Amygdala (tissue), 56 donors: ENCODE measurements around the gene UTY.
A peak's percentile ranks its signal among the peaks of the same experiment; 100 is the strongest.

Experiments used
- DNase-seq, 56 donors: peaks; one replicate each; lab custom pipeline; 2025; lab: John Stamatoyannopoulos, UW

UTY gene

DNA sequence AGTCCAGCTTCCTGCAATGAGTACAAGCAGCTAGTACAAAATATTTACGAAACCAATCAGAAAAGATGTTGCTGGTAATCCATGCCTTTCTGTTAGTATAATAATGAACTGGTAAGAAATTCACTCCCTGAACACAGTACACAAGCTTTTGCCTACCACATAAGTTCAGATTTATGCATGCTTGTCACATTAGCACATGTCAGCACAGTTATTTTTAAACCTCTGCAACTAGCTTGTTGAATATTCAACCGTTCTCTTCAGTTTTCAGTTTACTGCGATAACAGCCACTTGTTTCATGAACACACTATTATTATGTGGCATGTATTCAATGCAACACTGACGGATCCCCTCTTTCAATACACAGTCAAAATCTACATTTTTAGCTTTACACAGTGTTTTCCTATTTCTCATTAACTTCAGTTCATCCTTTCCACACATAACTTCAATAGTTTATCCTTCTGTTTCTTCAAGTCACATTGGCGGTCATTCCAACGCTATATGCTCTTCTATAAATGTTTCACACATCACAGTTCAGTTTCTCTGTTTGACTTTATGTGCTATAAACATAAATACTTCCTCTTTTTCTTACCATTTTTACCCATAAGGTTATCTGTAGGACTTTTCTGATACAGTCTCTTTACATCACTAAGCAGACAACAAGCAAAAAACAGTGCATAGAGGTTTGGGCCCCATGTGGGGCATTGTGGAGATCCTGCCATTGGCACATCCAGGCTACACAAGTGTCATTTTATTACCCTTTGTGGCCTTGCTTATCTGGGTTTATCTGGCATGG, 62.8 kb downstream of the UTY start:
- peak in 1 of 56 donors; percentile 0 for DNase-seq

DNA sequence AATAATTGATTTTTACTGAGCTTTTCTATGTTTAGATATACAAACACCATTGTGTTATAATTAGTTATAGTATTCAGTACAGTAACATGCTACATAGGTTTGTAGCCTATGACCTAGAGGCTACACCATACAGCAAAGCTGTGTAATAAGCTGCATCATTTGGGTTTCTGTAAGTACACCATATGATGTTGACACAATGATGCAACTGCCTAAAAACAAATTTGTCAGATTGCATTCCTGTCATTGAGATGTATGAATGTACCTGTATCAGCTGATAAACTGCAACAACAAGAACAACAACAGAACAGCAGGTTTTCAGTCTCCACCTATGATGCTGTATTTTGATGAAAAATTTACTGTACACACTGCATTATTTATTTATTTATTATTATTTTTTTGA, 64.3 kb downstream of the UTY start:
- no peak for DNase-seq

DNA sequence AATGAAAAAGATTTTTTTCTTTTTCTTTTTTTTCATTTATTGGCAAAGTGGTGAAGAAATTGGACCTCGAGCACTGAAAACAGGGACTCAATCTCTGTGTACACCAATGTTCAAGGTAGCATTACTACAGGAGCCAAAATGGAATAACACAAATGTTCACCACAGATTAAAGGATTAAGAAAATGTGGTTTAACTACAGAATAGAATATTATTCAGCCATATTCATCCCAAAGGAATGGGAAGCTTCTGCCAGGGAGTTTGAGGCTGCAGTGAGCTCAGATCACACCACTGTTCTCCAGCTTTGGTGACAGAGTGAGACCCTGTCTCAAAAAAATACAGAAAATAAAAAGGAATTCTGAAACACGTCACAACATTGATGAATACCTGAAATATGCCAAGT, 81.0 kb downstream of the UTY start:
- no peak for DNase-seq

DNA sequence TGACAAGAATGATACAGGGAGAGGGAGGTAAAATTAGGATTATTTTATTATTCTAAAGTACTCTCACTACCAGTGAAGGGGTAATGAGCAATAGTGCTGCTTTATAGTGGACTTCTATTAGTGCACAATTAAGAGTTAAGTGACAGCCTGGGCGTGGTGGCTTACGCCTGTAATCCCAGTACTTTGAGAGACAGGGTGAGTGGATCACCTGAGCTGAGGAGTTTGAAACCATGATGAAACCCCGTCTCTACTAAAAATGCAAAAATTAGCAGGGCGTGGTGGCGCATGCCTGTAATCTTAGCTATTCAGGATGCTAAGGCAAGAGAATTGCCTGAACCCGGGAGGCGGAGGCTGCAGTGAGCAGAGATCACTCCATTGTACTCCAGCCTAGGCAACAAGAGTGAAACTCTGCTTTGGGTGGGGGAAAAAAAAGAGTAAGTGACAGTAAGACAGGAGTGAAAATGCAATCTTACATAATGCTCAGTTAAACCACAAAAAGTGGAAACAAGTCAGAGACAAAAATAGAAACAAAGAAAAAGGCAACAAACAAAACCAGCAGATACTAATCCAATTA, 98.6 kb downstream of the UTY start:
- DNase-seq, result no peak

DNA sequence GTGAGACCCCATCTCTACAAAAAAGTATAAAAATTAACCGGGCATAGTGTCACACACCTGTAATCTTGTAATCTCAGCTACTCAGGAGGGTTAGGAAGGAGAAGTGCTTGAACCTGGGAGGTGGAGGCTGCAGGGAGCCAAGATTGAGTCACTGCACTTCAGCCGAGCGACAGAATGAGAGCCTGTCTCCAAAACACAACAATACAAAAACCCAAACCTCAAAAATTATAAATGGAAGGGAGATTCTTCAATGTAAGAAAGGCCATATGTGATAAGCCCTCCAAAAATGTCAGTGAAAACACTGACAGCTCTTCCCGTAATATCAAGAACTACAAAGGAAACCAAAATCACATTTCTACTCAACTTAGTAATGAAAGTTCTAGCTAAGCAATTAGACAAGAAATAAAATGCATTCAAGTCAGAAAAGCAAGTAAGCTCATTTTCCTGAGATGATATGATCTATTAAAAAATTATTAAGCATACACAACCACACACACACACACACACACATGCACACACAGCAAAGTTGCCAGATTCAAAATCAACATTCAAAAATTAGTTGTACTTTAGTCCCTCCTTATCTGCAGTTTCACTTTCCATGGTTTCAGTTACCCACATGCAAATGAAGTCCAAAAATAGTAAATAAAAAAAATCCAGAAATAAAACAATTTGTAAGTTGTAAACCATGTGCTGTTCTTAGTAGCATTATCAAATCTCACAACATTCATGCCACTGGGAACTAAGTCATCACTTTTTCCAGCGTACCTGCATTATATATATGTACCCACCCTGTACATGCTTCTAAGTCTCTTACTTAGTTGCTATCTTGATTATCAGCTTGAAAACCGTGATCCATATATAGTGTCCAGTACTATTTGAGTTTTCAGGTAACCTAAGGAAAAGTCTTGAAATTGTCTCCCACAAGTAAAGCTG, 108.7 kb downstream of the UTY start:
- DNase-seq, result no peak

DNA sequence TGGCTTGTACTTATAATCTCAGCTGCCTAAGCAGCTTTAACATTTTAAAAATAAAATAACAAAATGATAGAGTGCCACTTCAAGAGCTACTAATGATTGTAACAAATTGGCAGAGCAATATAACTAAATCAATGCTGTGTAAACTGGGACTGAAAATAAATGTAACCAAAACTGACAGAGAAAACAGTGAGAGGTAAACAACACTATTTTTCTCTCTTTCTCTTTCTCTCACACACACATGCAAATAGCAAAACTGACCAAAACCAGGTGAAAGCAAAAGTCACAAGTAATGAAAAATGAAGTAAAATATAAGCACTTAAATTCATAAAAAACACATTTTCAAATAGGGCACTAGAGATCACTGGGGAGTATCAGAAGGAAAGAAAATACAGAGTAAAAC, 109.6 kb downstream of the UTY start:
- no peak for DNase-seq

DNA sequence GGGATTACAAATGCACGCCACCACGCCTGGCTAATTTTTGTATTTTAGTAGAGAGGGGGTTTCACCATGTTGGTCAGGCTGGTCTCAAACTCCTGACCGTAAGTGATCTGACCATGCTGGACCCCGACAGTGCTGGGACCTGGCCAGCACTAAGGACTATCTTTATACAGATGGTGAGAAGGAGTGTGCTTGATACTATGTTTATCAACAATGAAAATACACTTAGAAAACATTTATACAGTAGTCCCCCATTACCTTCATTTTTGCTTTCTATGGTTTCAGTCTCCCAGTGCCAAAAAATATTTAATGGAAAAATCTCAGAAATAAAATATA, 111.4 kb downstream of the UTY start:
- DNase-seq, result no peak

DNA sequence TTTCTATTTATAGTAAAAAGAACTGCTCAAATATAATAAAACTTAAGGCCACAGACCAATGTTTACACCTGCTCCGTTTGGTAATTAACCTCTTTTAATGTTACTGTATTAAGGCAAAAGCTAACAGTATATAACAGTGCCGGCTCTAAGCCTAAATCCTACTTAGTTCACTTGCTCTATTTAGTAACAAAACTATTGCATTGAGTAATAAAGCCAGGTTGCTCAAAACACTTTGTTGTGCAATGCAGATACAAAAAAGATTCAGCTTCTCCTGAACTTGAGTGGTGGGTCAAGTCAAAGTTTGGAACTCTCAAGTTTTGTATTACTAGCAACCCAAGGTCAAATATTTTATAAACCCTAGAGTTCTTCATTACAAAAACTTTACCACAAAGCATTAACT, 116.2 kb downstream of the UTY start:
- no peak for DNase-seq

DNA sequence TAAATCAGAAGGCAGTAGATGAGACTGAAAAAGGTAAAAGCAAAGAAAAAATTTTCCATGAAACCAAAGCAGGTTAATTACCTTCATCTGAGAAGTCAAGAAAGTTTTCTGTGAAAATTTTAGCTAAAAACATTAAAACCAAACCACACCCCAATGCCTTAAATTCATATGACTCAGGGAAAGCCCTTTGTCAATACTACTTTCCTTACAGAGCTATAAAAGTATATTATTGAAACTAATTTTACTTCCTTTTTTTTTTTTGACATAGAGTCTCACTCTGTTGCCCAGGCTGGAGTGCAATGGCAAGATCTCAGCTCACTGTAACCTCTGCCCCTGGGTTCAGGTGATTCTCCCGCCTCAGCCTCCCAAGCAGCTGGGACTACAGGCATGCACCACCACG, 117.2 kb downstream of the UTY start:
- no peak for DNase-seq

DNA sequence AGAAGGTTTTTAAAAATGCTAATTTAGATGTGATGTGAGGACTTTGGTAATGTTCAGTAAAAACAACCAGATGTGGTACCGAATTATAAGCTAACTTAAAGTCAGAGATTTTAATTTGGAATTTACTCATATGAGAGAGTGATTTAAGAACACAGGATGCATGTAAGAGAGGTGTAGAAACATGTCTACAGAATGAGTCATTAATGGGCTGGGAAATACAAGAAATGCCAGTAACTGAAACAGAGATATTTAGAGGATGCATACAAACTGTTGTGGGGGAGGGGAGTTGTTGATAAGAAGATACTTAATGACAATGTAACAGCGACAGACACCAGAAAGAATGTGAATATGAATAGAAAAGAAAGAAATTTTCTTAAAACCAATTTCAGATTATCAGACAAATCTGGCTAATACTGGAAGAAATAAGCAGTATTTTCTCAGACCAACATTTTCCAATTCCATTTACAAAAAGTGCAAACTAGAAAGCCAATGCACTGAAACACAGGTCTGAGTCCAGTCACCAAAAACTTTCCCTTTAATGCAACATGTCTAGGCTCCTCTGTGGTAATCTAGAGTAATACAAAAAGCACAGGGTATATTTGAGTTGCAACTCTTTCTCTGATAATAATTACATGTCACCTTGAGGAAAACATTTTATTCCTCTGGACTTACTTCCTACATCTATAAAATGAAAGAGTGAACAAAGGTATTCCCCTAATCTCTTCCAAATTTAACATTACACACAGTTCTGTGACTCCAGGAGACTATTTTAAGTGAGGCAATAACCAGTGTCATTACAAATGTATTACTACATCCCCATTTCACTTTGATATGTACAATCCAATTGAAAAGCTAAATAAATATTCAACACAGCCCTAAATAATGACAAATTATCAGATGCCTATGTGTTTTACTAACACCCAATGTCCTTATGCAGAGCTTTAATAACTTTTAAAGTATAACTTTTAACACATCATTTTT, 117.9 kb downstream of the UTY start:
- no peak for DNase-seq

DNA sequence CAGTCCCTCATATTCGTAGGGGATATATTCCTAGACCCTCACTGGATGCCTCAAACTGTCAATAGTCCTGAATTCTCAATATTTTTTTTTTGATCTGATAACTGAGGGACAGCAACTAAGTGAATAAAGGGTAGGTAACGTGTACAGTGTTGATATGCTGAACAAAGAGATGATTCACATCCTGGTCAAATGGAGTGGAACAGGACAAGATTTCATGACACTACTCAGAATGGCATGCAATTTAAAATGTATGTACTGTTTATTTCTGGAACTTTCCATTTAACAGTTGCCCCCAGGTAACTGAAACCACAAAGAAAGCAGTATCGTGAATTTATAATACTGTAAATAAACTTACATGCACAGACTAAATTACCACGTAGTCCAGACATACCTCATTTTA, 128.4 kb downstream of the UTY start:
- no peak for DNase-seq

DNA sequence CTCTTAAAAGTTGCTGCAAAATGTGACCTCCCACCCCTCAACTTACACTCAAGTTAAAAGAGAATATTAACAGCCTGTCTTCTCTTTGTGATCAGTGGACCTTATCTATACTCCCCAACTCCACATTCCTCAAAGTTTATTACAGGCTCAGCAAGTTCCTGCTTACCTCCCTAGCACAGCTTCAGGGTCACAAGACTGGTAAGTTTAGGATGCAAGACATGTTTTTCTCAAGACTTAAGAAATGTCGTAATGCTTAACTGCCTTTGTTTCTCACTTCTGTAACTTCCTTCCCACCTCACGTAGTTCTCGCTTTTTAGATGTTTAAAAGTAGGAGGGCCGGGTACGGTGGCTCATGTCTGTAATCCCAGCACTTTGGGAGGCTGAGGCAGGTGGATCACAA, 132.7 kb downstream of the UTY start:
- DNase-seq, result no peak

DNA sequence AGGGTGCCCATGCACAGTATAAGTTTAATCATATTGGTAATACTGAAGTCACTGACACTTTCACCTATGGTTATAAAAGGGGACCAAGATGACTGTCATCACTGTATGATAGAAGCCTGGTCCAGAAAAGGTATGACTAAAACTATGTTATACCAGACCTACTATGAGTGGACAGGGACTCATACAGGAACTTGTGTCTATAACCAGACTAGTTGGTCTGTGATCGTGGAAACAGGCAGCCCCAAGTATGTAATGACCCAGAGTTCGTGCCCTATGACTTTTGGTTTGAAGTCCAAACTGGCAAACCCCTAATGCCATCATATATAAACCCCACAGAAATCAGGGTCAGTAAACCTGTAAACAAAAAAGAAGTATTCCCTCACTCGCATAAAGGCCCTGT, 134.3 kb downstream of the UTY start:
- no peak for DNase-seq

DNA sequence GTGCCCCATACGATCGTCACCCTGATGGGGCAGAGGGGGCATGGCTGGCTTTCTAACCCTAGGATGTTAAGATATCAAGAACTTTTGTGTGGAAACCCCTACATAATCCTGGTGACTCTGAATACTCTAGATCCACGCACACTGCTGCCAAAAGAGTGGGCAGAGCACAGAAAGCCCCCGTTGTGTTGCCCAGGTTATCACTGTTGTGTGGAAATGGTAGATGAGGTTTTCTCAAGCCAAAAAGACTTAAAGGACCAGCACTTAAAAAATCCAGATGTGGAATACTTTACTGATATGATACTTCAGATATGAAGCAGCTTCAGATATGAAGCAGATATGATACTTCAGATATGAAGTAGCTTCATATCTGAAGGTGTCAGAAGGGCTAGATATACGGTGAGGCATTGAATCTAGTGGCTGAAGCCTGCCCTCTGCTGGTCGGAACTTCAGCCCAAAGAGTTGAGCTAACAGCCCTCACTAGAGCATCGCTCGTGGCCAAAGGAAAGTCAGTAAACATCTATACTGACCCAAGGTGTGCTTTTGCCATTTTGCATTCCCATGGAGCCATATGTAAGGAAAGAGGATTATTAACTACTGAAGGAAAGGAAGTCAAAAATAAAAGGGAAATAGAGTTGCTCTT, 136.4 kb downstream of the UTY start:
- DNase-seq, result peak in 17 of 56 donors; percentile 0 to 50 (median 2)

DNA sequence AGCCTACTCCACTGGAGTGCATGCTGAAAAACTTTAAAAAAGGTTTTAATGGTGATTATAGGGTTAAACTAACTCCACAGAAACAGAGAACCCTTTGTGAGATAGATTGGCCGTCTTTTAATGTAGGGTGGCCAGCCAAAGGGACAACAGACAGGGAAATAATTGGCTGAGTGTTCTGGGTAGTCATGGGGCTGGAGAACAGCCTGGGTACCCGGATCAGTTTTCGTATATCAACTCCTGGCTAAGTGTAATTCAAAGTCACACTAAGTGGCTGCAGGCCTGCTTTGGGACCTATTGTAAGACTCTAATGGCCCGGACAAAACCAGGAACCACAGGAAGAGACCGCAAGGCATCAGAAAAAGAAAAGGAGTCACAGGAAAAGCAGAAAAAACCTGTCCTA, 139.9 kb downstream of the UTY start:
- peak in 29 of 56 donors; percentile 0 to 72 (median 14) for DNase-seq

DNA sequence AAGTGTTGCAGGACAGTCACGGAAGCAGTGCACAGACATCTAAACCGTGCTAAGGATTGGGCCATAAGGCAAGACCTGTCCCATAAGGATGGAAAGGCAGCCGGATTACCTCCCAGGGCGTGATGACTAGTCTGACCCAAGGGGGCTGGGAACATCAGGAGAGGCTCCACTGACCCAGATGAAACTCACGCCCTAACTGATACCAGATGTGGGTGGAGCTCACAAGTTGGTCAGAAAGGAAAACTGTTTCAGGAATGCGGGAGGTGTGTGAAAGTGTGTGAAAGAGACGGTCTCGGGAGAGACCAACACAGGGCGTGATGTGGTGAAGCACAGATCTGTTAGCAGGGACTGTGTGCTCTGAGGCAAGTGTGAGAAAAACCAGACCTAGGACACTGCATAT, 140.5 kb downstream of the UTY start:
- peak in 1 of 56 donors; percentile 0 for DNase-seq

DNA sequence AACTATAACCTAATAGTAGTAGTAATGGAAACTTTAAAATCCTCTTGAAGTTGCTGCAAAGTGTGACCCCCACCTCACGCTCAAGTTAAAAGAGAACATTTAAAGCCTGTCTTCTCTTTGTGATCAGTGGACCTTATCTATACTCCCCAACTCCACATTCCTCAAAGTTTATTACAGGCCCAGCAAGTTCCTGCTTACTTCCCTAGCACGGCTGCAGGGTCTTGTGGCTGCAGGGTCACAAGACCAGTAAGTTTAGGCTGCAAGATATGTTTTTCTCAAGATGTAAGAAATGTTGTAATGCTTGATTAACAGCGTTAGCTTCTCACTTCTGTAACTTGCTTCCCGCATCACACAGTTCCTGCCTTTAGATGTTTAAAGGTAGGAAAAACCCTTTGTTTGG, 141.1 kb downstream of the UTY start:
- no peak for DNase-seq

DNA sequence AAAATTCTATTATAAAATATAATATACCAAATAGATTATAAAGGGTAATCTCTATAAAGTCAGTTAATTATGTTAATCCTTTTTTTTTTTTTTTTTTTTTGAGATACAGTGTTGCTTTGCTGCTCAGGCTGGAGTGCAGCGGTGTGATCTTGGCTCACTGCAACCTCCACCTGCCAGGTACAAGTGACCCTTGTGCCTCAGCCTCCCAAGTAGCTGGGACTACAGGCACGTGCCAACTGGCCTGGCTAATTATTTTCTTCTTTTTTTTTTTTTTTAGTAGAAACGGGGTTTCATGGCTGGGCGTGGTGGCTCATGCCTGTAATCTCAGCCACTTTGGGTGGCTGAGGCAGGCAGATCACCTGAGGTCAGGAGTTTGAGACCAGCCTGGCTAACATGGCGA, 141.9 kb downstream of the UTY start:
- DNase-seq, result no peak

DNA sequence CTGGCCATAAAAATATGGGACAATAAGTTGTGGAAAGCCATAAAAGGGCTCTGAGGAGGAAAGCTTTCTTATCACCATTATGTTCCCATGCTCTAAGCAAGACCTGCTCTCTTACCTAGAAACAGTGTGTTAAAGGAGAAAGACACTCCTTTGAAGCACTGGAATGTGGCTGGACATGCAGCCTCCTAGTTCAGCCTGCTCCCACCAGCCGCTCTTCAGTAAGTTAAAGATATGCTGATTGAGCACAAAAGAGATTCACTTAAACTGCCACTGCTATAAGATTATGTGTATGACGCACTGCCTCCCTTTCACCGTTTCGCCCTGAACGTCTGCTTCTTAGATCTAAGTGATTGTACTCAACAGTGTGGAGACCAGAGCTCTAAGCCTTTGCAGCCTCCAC, 146.0 kb downstream of the UTY start:
- no peak for DNase-seq

DNA sequence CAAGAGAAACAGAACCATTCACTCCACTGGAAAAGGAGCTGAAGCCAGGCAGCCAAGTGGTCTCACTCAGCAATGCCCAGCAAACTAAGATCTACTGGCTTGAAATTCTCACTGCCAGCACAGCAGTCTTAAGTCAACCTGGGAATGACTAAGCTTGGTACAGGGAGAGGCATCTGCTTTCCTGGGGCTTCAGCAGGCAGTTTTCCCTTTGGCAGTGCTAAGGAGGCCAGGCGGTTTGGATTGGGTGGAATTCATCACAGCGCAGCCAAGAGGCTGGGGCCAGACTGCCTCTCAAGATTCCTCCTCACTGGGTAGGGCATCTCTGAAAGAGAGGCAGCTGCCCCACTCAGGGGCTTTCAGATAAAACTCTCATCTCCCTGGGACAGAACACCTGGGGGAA, 149.2 kb downstream of the UTY start:
- DNase-seq, result no peak
